Karpas-422 (cell line): Measurements from ENCODE around the gene ERCC6L. TPM values are rescaled to one million over a fixed set of nuclear protein-coding genes. Genes with fewer than 3 reads are reported as not detected.

Experiments
- DNase-seq: peaks from one replicate; pipeline ENCODE4 v3.0.0-alpha.2; 2015
- H2AFZ ChIP-seq: fragments of 200-600 bp; sonication (generic); 2 replicates; pipeline ENCODE4 v1.6.1; 2014; ENCODE audit warnings: antibody characterized with exemption, low read length, mixed read lengths
- H3K27ac ChIP-seq: fragments of 200-600 bp; sonication (generic); 2 replicates; pipeline ENCODE4 v1.5.1; 2014; ENCODE audit warnings: mild to moderate bottlenecking, low read length, moderate library complexity
- H3K27me3 ChIP-seq: fragments of 200-600 bp; sonication (generic); 2 replicates; pipeline ENCODE4 v1.6.1; 2014; ENCODE audit warnings: low read length, mixed read lengths
- H3K36me3 ChIP-seq: fragments of 200-600 bp; sonication (generic); 2 replicates; pipeline ENCODE4 v1.6.1; 2014; ENCODE audit warnings: low read length, mixed read lengths; ENCODE audit not compliant: insufficient read depth
- H3K4me1 ChIP-seq: fragments of 200-600 bp; sonication (generic); 2 replicates; pipeline ENCODE4 v1.6.1; 2014; ENCODE audit warnings: mild to moderate bottlenecking, low read length, mixed read lengths
- H3K4me2 ChIP-seq: fragments of 200-600 bp; sonication (generic); 2 replicates; pipeline ENCODE4 v1.6.1; 2014; ENCODE audit warnings: low read length, low read depth, mild to moderate bottlenecking; ENCODE audit not compliant: poor library complexity, severe bottlenecking
- H3K4me3 ChIP-seq: fragments of 200-600 bp; sonication (generic); 2 replicates; pipeline ENCODE4 v1.5.1; 2014; ENCODE audit warnings: mild to moderate bottlenecking, antibody characterized with exemption, low read length, mixed read lengths
- H3K79me2 ChIP-seq: fragments of 200-600 bp; sonication (generic); 2 replicates; pipeline ENCODE4 v1.6.1; 2014; ENCODE audit warnings: mild to moderate bottlenecking, low read length, mixed read lengths
- H3K9ac ChIP-seq: fragments of 200-600 bp; sonication (generic); 2 replicates; pipeline ENCODE4 v1.6.0; 2014; ENCODE audit warnings: low read length
- H3K9me2 ChIP-seq: fragments of 200-600 bp; sonication (generic), shearing (Covaris generic); replicated peaks from 2 replicates; pipeline ENCODE4 v1.6.0; 2014; ENCODE audit warnings: mild to moderate bottlenecking, low read length, moderate library complexity; ENCODE audit not compliant: insufficient read depth
- H3K9me3 ChIP-seq: fragments of 300-700, 200-600 bp; sonication (generic); 2 replicates; pipeline ENCODE4 v1.6.1; 2014; ENCODE audit warnings: low read length, mixed read lengths
- H4K20me1 ChIP-seq: fragments of 200-600 bp; sonication (generic); 2 replicates; pipeline ENCODE4 v1.6.1; 2014; ENCODE audit warnings: mild to moderate bottlenecking, antibody characterized with exemption, low read length, low read depth; ENCODE audit not compliant: insufficient read depth
- total RNA-seq: library from RNA; depleted of rRNA; stranded (reverse); fragments of >200 nt; shearing (Covaris generic); gene quantifications from 2 replicates; pipeline ENCODE4 v1.2.3, GENCODE V29; 2014; ENCODE audit warnings: low replicate concordance; rRNA removed

ERCC6L gene
- total RNA-seq: 3.0 and 5.9 TPM in 2 replicates

- Histone ChIP-seq H3K27ac (0 out of 2 replicates have a peak within 1 kb of the TSS, but pooled peaks have one; percentile 40), H3K79me2 (peaks cover 36% of the 10 kb centered on the region), H3K9me3 (no peaks in the 10 kb centered on the region), H3K27me3 (no peaks in the 10 kb centered on the region), H3K9me2 (no peaks in the 10 kb centered on the region), H3K4me2 (peak within 1 kb of the TSS; percentile 71), H4K20me1 (no peaks in the 10 kb centered on the region), H3K4me1 (peaks cover 13% of the 10 kb centered on the region), H3K4me3 (peak within 1 kb of the TSS; percentile 71), H2AFZ (peak within 1 kb of the TSS; percentile 76; the same call in 1 of the 2 replicates), H3K9ac (peak within 1 kb of the TSS; percentile 65), H3K36me3 (0 out of 2 replicates have a peak, but pooled peaks cover 5% of the 10 kb centered on the region)
- peak; percentile 93 for DNase-seq
Observed at GRCh38 chrX:72238721-72239475, at the start of gene ERCC6L. Gene ERCC6L, minus strand, starts transcription at chrX:72239027. Its CDS starts 116 bp downstream, at chrX:72238911.

GRCh38 chrX:72282302-72282701 is 43.5 kb upstream of the ERCC6L start:
- no peak for DNase-seq
- Histone ChIP-seq H4K20me1 (no peaks in the 10 kb centered on the region), H2AFZ (no peak overlapping the region), H3K4me1 (no peaks in the 10 kb centered on the region; the same call in 1 of the 2 replicates), H3K9me2 (no peaks in the 10 kb centered on the region), H3K9me3 (no peaks in the 10 kb centered on the region), H3K4me3 (no peak overlapping the region), H3K9ac (no peak overlapping the region), H3K79me2 (no peaks in the 10 kb centered on the region), H3K27me3 (no peaks in the 10 kb centered on the region), H3K36me3 (no peaks in the 10 kb centered on the region), H3K4me2 (no peak overlapping the region), H3K27ac (no peak overlapping the region)

GRCh38 chrX:72280321-72280845 is 41.6 kb upstream of the ERCC6L start:
- H3K4me1 ChIP-seq: peaks cover 8% of the 10 kb centered on the region
- H3K4me3 ChIP-seq: no peak overlapping the region
- H3K4me2 ChIP-seq: no peak overlapping the region
- H3K9me3 ChIP-seq: no peaks in the 10 kb centered on the region
- H3K27ac ChIP-seq: no peak overlapping the region
- no peak for DNase-seq
- H2AFZ ChIP-seq: no peak overlapping the region
- H3K9ac ChIP-seq: no peak overlapping the region
- peaks cover 16% of the 10 kb centered on the region for H3K79me2 ChIP-seq
- peaks cover 12% of the 10 kb centered on the region for H3K36me3 ChIP-seq
- H4K20me1 ChIP-seq: peaks cover 14% of the 10 kb centered on the region
- H3K27me3 ChIP-seq: no peaks in the 10 kb centered on the region
- H3K9me2 ChIP-seq: no peaks in the 10 kb centered on the region

GRCh38 chrX:72276478-72276953 is 37.7 kb upstream of the ERCC6L start:
- no peak overlapping the region for H2AFZ ChIP-seq
- H3K79me2 ChIP-seq: peaks cover 28% of the 10 kb centered on the region
- peak overlapping the region; percentile 78 for H3K4me2 ChIP-seq
- H3K36me3 ChIP-seq: peaks cover 50% of the 10 kb centered on the region
- peaks cover 21% of the 10 kb centered on the region for H3K4me1 ChIP-seq
- peak; percentile 57 for DNase-seq
- peak overlapping the region; percentile 81 for H3K27ac ChIP-seq
- peak overlapping the region; percentile 87 for H3K9ac ChIP-seq
- H3K9me2 ChIP-seq: no peaks in the 10 kb centered on the region
- peaks cover 36% of the 10 kb centered on the region for H4K20me1 ChIP-seq
- peak overlapping the region; percentile 84 for H3K4me3 ChIP-seq
- no peaks in the 10 kb centered on the region for H3K9me3 ChIP-seq
- H3K27me3 ChIP-seq: no peaks in the 10 kb centered on the region

GRCh38 chrX:72274526-72274925 is 35.7 kb upstream of the ERCC6L start:
- no peaks in the 10 kb centered on the region for H3K9me3 ChIP-seq
- H3K79me2 ChIP-seq: peaks cover 28% of the 10 kb centered on the region
- peaks cover 60% of the 10 kb centered on the region for H3K36me3 ChIP-seq
- H3K9ac ChIP-seq: no peak overlapping the region
- H2AFZ ChIP-seq: no peak overlapping the region
- no peaks in the 10 kb centered on the region for H3K27me3 ChIP-seq
- no peak overlapping the region for H3K4me3 ChIP-seq
- DNase-seq: no peak
- peak overlapping the region; percentile 78 for H3K4me2 ChIP-seq
- H3K27ac ChIP-seq: no peak overlapping the region
- H4K20me1 ChIP-seq: peaks cover 41% of the 10 kb centered on the region
- H3K9me2 ChIP-seq: no peaks in the 10 kb centered on the region
- peaks cover 21% of the 10 kb centered on the region for H3K4me1 ChIP-seq

- H3K27ac ChIP-seq: no peak overlapping the region
- H3K4me3 ChIP-seq: no peak overlapping the region
- no peaks in the 10 kb centered on the region for H3K27me3 ChIP-seq
- no peaks in the 10 kb centered on the region for H3K9me2 ChIP-seq
- H3K4me2 ChIP-seq: peak overlapping the region; percentile 78
- no peak for DNase-seq
- H3K36me3 ChIP-seq: peaks cover 66% of the 10 kb centered on the region
- H3K9me3 ChIP-seq: no peaks in the 10 kb centered on the region
- H3K4me1 ChIP-seq: peaks cover 21% of the 10 kb centered on the region
- H3K9ac ChIP-seq: no peak overlapping the region
- no peak overlapping the region for H2AFZ ChIP-seq
- H4K20me1 ChIP-seq: peaks cover 41% of the 10 kb centered on the region
- peaks cover 28% of the 10 kb centered on the region for H3K79me2 ChIP-seq
Observed at GRCh38 chrX:72273718-72274117, 34.9 kb upstream of the ERCC6L start.

GRCh38 chrX:72272868-72273267 is 34.0 kb upstream of the ERCC6L start:
- no peak for DNase-seq
- H3K4me2 ChIP-seq: no peak overlapping the region
- no peak overlapping the region for H3K4me3 ChIP-seq
- peaks cover 28% of the 10 kb centered on the region for H3K79me2 ChIP-seq
- H3K9me2 ChIP-seq: no peaks in the 10 kb centered on the region
- peaks cover 21% of the 10 kb centered on the region for H3K4me1 ChIP-seq
- H2AFZ ChIP-seq: no peak overlapping the region
- H3K36me3 ChIP-seq: peaks cover 72% of the 10 kb centered on the region
- no peaks in the 10 kb centered on the region for H3K9me3 ChIP-seq
- no peak overlapping the region for H3K9ac ChIP-seq
- peaks cover 41% of the 10 kb centered on the region for H4K20me1 ChIP-seq
- H3K27me3 ChIP-seq: no peaks in the 10 kb centered on the region
- no peak overlapping the region for H3K27ac ChIP-seq

GRCh38 chrX:72271812-72272211 is 33.0 kb upstream of the ERCC6L start:
- Histone ChIP-seq H3K4me1 (peaks cover 21% of the 10 kb centered on the region), H3K27me3 (no peaks in the 10 kb centered on the region), H3K9me3 (no peaks in the 10 kb centered on the region), H3K4me2 (no peak overlapping the region), H3K9me2 (no peaks in the 10 kb centered on the region), H2AFZ (no peak overlapping the region), H3K4me3 (no peak overlapping the region), H3K79me2 (peaks cover 26% of the 10 kb centered on the region), H3K9ac (no peak overlapping the region), H3K27ac (no peak overlapping the region), H3K36me3 (peaks cover 72% of the 10 kb centered on the region), H4K20me1 (peaks cover 46% of the 10 kb centered on the region)
- no peak for DNase-seq
